Kidney (tissue), 14 donors: ENCODE measurements around the gene IDH3B. TPM values are rescaled to one million over a fixed set of nuclear protein-coding genes. Genes with fewer than 3 reads are reported as not detected.
A peak's percentile ranks its signal among the peaks of the same experiment; 100 is the strongest.

Experiments
- DNase-seq, 5 donors: peaks; one replicate each; pipeline ENCODE4 v3.0.0-alpha.2; 2013 to 2020
- FAIRE-seq: peaks from 2 replicates; lab custom pipeline; 2012; peaks lifted over from hg19 to GRCh38; lab: Jason Lieb, UNC
- H3K27ac ChIP-seq, 2 donors: one replicate each; pipeline ENCODE4 v1.7.0; 2013; ENCODE audit warnings: low read depth in 2 of 2, low read length in 2 of 2, inconsistent platforms in 1 of 2
- H3K27me3 ChIP-seq: one replicate; pipeline ENCODE4 v1.7.1; 2013; ENCODE audit warnings: low read length, inconsistent platforms; ENCODE audit not compliant: control insufficient read depth, insufficient read depth
- H3K36me3 ChIP-seq, 3 donors: one replicate each; pipeline versions ENCODE4 v1.7.0 to v1.7.1; 2013; ENCODE audit warnings: low read length in 3 of 3, control low read depth in 1 of 3, inconsistent platforms in 1 of 3; ENCODE audit not compliant: insufficient read depth in 3 of 3, control insufficient read depth in 2 of 3
- H3K4me1 ChIP-seq, 3 donors: one replicate each; pipeline versions ENCODE4 v1.7.0 to v1.7.1; 2013; ENCODE audit warnings: low read length in 3 of 3, inconsistent platforms in 1 of 3, low read depth in 1 of 3; ENCODE audit not compliant: control insufficient read depth in 2 of 3, insufficient read depth in 2 of 3
- H3K4me3 ChIP-seq, 3 donors: one replicate each; pipeline versions ENCODE4 v1.7.0 to v1.8.1; 2013; ENCODE audit warnings: low read length in 3 of 3, control low read depth in 1 of 3, inconsistent platforms in 1 of 3
- H3K9ac ChIP-seq, 3 donors: one replicate each; pipeline versions ENCODE4 v1.7.0 to v1.7.1; 2013; ENCODE audit warnings: low read length in 3 of 3, control low read depth in 1 of 3, inconsistent platforms in 1 of 3
- H3K9me3 ChIP-seq, 3 donors: one replicate each; pipeline versions ENCODE4 v1.7.0 to v1.7.1; 2013; ENCODE audit warnings: low read length in 3 of 3, control low read depth in 1 of 3, inconsistent platforms in 1 of 3; ENCODE audit not compliant: control insufficient read depth in 2 of 3, insufficient read depth in 1 of 3
- intact Hi-C: fragments of 100-400 bp; cut with DNase I; formaldehyde crosslinking; loops from one replicate; pipeline ENCODE4 v1.11.1; 2022
- polyA plus RNA-seq: library from polyadenylated mRNA; stranded (reverse); fragments of 350-450 nt; fragmentation: Illumina TruSeq; extraction: RNeasy Lipid Tissue Mini Kit (QIAGEN cat#74804); gene quantifications from one replicate; pipeline ENCODE4 v1.2.3, GENCODE V29; 2014; ENCODE audit warnings: low read depth, low replicate concordance; ENCODE audit not compliant: insufficient read depth
- total RNA-seq: library from RNA; stranded (reverse); fragmentation: NEBNext Ultra II Directional; extraction: Animal tissue kit (Norgen Biotek cat#: 25700); gene quantifications from one replicate; pipeline ENCODE4 v1.2.1, GENCODE V29; 2021
- TF ChIP-seq, protein P1 (sequence below): IDR thresholded peaks from 3 replicates; pipeline ENCODE4 v1.5.1; 2012; ENCODE audit warnings: mild to moderate bottlenecking, moderate library complexity, borderline replicate concordance; ENCODE audit not compliant: insufficient read depth; ENCODE audit errors: extremely low read depth
- donor health status: control.
- donor health status: control.
- donor health status: control.
- donor health status: control.
- donor health status: control.
- donor health status: DM: yes; HTN: yes; CAD: no.
- donor health status: Normal renal cell carcinoma (clear cell type).

The IDH3B gene
- total and polyA plus RNA-seq, 2 donors from 2014 or later: 77.3 to 134 TPM

DNA sequence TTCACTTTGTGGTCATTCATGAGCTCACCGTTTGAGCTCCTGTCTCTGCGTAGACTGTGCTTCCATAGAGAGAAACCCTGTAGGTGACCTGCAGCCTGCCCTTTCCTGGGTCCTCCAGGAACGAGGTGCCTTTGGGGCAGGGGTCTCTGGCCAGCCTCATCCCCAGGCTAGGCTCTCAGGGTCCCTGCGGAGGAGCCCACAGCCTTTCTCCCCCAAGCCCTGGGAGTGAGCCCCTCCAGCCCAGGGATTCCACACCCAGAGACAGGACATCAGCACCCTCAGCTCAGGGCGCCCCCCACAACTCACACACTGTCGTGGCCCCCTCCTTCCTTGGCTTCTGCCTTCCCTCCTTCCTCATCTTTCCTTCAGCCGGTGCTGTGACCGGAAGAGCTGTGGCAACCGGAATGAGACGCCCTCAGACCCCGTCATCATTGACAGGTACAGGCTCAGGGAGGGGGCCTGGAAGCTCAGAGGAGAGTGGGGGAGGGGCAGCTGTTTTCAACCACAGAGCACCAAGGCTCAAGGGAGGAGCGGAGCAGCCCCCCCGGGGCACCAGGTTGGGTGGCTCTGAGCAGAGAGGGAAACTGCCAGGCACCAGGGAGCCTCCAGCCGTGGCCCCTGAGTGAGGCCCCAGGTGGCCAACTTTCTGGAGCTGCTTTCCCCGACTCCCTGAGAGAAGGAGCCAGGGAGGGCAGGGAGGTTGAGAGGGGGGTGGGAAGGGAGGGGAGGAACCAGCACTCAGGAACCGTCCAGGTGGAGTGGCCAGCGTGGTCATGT is 45.4 kb upstream of the IDH3B start:
- no peak overlapping the region for H3K27ac ChIP-seq
- intact Hi-C loops: no loop called here
- no peaks in the 10 kb centered on the region for H3K4me1 ChIP-seq
- H3K36me3 ChIP-seq: no peaks in the 10 kb centered on the region
- no peak overlapping the region for H3K4me3 ChIP-seq
- TF ChIP-seq, protein P1, sequence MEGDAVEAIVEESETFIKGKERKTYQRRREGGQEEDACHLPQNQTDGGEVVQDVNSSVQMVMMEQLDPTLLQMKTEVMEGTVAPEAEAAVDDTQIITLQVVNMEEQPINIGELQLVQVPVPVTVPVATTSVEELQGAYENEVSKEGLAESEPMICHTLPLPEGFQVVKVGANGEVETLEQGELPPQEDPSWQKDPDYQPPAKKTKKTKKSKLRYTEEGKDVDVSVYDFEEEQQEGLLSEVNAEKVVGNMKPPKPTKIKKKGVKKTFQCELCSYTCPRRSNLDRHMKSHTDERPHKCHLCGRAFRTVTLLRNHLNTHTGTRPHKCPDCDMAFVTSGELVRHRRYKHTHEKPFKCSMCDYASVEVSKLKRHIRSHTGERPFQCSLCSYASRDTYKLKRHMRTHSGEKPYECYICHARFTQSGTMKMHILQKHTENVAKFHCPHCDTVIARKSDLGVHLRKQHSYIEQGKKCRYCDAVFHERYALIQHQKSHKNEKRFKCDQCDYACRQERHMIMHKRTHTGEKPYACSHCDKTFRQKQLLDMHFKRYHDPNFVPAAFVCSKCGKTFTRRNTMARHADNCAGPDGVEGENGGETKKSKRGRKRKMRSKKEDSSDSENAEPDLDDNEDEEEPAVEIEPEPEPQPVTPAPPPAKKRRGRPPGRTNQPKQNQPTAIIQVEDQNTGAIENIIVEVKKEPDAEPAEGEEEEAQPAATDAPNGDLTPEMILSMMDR: no peak
- no peaks in the 10 kb centered on the region for H3K27me3 ChIP-seq
- no peak for FAIRE-seq
- H3K9me3 ChIP-seq: no peaks in the 10 kb centered on the region
- DNase-seq: peak in 2 of 5 donors; percentile 10 to 61
- no peak overlapping the region for H3K9ac ChIP-seq

- intact Hi-C loops: no loop called here
Measured at GRCh38 chr20:2708665-2709064, 44.6 kb upstream of the IDH3B start.

DNA sequence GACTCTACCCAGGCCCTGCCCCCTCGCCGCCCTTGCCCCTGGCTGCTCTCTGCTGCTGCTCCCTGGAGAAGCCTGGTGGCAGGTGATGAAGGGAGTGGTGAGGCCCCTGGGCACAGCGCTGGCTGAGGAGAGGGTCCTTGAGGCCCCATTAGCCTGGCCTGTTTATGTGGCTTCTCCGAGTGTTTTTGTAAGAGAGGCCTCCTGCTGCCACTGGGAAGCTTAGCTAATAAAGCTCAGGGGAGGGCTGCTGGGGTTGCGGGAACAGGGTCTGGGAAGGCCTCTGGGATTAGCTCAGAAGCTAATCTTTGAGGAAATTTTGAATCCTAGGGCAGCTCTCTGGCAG is 44.0 kb upstream of the IDH3B start:
- H3K9ac ChIP-seq: no peak overlapping the region
- TF ChIP-seq, protein P1: no peak
- FAIRE-seq (no peak), DNase-seq (no peak)
- no peaks in the 10 kb centered on the region for H3K4me1 ChIP-seq
- no peaks in the 10 kb centered on the region for H3K27me3 ChIP-seq
- no peak overlapping the region for H3K27ac ChIP-seq
- no peaks in the 10 kb centered on the region for H3K9me3 ChIP-seq
- intact Hi-C loops: no loop called here
- no peak overlapping the region for H3K4me3 ChIP-seq
- H3K36me3 ChIP-seq: no peaks in the 10 kb centered on the region

More at GRCh38 chr20:2708665-2709064, 44.6 kb upstream of the IDH3B start:
- FAIRE-seq: no peak
- H3K9me3 ChIP-seq: no peaks in the 10 kb centered on the region
- H3K27me3 ChIP-seq: no peaks in the 10 kb centered on the region
- DNase-seq: no peak
- TF ChIP-seq, protein P1: no peak
- H3K36me3 ChIP-seq: no peaks in the 10 kb centered on the region
- no peak overlapping the region for H3K27ac ChIP-seq
- no peak overlapping the region for H3K9ac ChIP-seq
- H3K4me1 ChIP-seq: no peaks in the 10 kb centered on the region
- H3K4me3 ChIP-seq: no peak overlapping the region
